T1000 (cell line): ENCODE data around the gene RASIP1.
"Not testable (repeated sequence)": the region's sequence is repeated elsewhere in the genome, so short reads cannot be mapped to it uniquely, and the experiment has no call there.

Experiments used
- DNase-seq: peaks from one replicate; lab custom pipeline; 2025; ENCODE audit warnings: mixed read lengths; lab: John Stamatoyannopoulos, UW

Gene RASIP1

GRCh38 chr19:48705431-48705830 is 35.0 kb downstream of the RASIP1 start:
- no peak for DNase-seq

- DNase-seq, result no peak
Observed at GRCh38 chr19:48703316-48703715, 37.1 kb downstream of the RASIP1 start.

GRCh38 chr19:48702701-48703100 is 37.7 kb downstream of the RASIP1 start:
- no peak for DNase-seq

GRCh38 chr19:48698046-48698445 is 42.4 kb downstream of the RASIP1 start:
- no peak for DNase-seq

- no peak for DNase-seq
Observed at GRCh38 chr19:48696353-48697010, 43.9 kb downstream of the RASIP1 start.

- no peak for DNase-seq
Observed at GRCh38 chr19:48695743-48696352, 44.6 kb downstream of the RASIP1 start, which contains the start of gene FUT2. Gene FUT2 (plus strand): TSS chr19:48695971. CDS start chr19:48702957, 6,986 bp downstream.

GRCh38 chr19:48693629-48694028 is 46.8 kb downstream of the RASIP1 start:
- DNase-seq, result not testable (repeated sequence)

- DNase-seq, result no peak
Observed at GRCh38 chr19:48689449-48689848, 51.0 kb downstream of the RASIP1 start.

- no peak for DNase-seq
Observed at GRCh38 chr19:48687776-48688175, 52.6 kb downstream of the RASIP1 start.

GRCh38 chr19:48686637-48687036 is 53.8 kb downstream of the RASIP1 start:
- DNase-seq, result not testable (repeated sequence)

GRCh38 chr19:48686088-48686487 is 54.3 kb downstream of the RASIP1 start:
- no peak for DNase-seq

- no peak for DNase-seq
Observed at GRCh38 chr19:48685583-48685982, 54.8 kb downstream of the RASIP1 start.

- no peak for DNase-seq
Observed at GRCh38 chr19:48683349-48683748, 57.1 kb downstream of the RASIP1 start.

GRCh38 chr19:48681127-48681470 is 59.3 kb downstream of the RASIP1 start:
- no peak for DNase-seq

GRCh38 chr19:48680436-48681126 is 59.8 kb downstream of the RASIP1 start:
- DNase-seq, result no peak

GRCh38 chr19:48680006-48680405 is 60.4 kb downstream of the RASIP1 start:
- DNase-seq, result not testable (repeated sequence)

- no peak for DNase-seq
Observed at GRCh38 chr19:48678201-48678600, 62.2 kb downstream of the RASIP1 start.

- no peak for DNase-seq
Observed at GRCh38 chr19:48676887-48677286, 63.5 kb downstream of the RASIP1 start.

- DNase-seq, result no peak
Observed at GRCh38 chr19:48676487-48676886, 63.9 kb downstream of the RASIP1 start.

- peak; percentile 44 for DNase-seq
Observed at GRCh38 chr19:48674921-48675824, 65.2 kb downstream of the RASIP1 start.

- DNase-seq, result no peak
Observed at GRCh38 chr19:48674216-48674809, 66.1 kb downstream of the RASIP1 start.
